ENCODE measurements around the gene CNOT9.

DNA sequence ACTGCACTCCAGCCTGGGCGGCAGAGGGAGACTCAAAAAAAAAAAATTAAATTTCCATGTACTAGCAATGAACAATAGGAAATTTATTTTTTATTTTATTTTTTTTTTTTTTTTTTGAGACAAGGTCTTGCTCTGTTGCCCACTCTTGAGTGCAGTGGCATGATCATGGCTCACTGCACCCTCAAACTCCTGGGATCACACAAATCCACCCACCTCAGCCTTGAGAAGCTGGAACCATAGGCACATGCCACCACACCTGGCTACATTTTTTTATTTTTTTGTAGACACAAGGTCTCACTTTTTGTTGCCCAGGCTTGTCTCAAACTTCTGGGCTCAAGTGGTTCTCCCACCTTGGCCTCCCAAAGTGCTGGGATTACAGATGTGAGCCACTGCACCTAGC lies 16.9 kb downstream of the CNOT9 start:
- TF ChIP-seq TAF1 (IDR thresholded peaks at IDR 0.05; ENCODE audit: borderline replicate concordance, insufficient read depth, low read length) (no peak), POLR2AphosphoS5 (IDR thresholded peaks at IDR 0.05; ENCODE audit: low read depth, low read length) (no peak), REST (IDR thresholded peaks at IDR 0.05; ENCODE audit: insufficient read depth in 1 of 2, low read depth in 2 of 2, low read length in 2 of 2) (no peak), SIN3A (IDR thresholded peaks at IDR 0.05; ENCODE audit: borderline replicate concordance, insufficient read depth, low read length) (no peak), FOXP2 (optimal IDR thresholded peaks at IDR 0.05; ENCODE audit: borderline replicate concordance, extremely low read depth, extremely low read length, insufficient read depth) (no peak)
